HG03442 (cell line): ENCODE results near the gene DCDC2C.

Experiments used
- ATAC-seq: cut with Tn5 transposase; IDR thresholded peaks from one replicate; pipeline ENCODE4 v1.9.1; 2021; ENCODE audit warnings: mild to moderate bottlenecking, moderate library complexity; ENCODE audit not compliant: unreplicated experiment

The DCDC2C gene

DNA sequence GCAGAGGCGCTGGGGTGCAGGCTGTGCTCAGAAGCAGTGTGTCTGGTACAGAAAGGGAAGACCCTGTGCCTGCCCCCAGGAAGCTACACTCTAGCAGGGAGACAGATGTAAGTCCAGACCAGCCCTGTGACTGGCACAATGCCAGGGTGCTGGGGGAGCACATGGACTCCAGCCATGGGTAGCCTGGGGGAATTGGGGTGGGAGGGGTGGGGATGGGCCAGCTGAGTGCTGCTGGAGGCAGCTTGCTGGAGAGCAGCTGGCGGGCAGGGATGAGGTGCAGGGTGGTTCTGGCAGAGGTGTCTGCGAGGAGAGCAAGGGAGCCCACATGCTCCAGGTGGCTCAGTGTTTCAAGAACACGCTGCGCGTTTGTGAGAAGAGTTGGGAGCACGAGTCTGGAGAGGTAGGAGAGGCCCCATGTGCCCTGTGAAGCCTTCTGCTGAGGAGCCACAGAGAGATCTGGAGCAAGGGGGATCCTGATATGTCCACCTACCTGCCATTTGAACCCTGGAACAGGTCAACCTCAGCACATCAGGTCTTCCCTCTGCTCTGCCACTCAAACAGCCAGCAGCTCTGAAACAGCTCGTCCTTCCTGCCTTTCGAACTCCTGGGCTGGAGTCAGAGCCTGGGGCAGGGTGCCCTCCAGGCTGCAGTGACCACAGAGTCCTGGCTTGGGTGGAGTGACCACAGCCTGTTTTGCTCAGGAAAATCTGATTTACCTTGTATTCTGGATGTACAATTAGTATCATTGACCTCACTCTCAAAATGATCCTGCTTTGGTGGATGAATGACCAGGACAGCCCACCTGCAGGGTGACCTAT lies 30.3 kb upstream of the DCDC2C start:
- ATAC-seq = no peak

DNA sequence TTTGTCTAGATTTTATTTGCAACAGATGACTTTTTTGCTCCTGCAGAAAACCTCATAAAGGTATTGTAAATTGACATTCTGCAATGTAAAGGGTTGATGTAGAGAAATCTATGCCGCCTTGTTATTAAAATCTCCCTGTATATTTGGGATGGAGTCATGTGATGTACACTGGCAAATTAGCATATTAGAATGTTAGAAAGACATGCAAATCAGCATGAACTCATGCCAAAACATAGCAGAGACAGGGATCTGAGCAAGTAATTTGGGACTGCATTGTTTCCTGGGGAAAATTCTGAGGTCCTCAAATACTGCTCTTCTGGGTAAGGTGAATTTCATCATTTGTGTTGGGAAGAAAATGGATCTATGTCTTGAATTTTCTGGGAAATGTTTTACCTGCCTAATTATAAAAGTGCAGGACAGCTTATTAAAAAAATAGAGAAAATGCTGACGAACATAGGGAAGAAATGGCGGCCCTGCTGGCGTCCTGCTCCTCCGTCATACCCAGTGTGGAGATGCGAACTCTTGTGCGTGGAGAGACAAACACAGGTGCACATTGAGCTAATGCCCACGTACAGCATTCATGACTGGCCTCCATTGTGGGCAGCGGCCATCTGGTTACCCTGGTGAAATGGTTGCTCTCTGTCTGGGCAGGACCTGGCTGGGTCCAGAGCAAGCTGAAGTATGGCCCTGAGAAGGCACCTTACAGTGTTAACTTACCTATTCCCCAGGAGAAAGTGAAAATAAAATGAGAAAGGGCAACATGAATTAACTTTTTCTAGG lies 29.1 kb upstream of the DCDC2C start:
- ATAC-seq = no peak

DNA sequence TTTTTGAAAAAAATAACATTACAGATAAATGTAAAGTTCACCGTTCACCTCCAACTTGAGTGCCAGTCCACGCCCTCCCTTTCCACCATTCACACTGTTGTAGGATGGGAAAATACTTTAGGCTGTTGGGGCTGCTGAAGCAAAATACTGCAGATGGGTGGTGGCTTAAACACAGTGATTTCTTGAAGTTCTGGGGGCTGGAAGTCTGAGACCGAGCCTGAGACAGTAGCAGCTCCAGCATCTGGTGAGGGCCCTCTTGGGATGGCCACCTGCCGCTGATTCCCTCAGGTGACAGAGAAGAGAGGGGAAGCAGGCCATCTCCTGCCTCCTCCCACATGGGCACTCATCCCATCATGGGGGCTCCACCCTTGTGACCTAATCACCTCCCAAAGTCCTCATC lies 27.7 kb upstream of the DCDC2C start:
- no peak for ATAC-seq

DNA sequence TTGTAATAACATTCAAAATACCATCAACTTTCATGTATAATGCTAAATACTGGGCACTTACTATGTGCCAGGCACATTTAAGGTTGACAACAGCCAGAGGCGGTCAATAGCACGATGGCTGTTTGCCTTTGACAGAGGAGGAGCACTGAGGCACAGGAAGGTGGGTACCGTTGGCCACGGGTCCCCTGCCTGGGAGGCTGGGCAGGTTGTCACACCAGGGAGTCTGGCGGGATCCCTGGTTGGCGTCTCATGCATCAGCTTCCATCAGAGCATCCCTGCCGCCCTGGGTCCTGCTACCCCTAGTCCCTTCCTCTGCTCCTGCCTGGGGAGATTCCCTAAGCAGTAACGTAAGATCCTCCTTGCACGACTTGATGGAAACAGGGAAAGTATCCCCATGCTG lies 25.9 kb upstream of the DCDC2C start:
- no peak for ATAC-seq

DNA sequence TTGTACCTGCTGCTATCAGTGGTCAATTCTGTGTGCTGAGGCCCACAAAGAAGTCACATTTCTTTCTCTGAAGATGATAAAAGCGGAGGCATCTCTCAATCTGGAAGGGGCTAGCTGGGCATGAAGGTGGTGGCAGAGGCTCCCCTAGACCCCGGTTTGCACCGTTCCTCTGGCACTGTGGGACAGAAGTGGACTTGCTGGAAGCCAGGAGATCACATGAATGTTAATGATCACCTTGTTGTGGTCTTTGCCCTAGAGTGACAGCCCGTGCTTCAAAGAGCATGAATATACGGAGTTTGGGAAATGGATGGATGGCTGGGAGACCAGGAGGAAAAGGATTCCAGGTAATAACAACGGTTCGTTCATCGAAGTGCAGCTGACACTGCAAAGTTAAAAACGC lies 25.2 kb upstream of the DCDC2C start:
- ATAC-seq = no peak

DNA sequence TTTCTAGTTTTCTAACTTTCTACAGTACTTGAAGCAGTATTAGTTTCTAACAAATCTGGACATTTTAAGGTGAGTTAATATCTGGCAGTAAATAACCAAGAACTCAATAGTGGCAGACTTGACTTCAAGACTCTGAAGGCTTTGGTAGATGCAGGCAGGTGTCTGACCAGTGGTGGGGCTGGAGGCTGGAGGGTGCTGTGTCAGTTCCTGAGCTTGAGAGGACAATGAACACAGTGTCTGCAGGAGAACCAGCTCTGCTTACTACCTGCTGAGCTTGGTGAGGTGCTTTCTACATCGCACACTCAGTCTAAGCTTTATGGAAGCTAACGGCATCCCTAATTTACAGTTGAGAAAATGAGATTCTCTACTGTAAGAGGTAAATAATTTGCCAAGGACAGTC lies 24.2 kb upstream of the DCDC2C start:
- ATAC-seq = no peak

GRCh38 chr2:3679616-3680393 lies 23.6 kb upstream of the DCDC2C start:
- no peak for ATAC-seq

DNA sequence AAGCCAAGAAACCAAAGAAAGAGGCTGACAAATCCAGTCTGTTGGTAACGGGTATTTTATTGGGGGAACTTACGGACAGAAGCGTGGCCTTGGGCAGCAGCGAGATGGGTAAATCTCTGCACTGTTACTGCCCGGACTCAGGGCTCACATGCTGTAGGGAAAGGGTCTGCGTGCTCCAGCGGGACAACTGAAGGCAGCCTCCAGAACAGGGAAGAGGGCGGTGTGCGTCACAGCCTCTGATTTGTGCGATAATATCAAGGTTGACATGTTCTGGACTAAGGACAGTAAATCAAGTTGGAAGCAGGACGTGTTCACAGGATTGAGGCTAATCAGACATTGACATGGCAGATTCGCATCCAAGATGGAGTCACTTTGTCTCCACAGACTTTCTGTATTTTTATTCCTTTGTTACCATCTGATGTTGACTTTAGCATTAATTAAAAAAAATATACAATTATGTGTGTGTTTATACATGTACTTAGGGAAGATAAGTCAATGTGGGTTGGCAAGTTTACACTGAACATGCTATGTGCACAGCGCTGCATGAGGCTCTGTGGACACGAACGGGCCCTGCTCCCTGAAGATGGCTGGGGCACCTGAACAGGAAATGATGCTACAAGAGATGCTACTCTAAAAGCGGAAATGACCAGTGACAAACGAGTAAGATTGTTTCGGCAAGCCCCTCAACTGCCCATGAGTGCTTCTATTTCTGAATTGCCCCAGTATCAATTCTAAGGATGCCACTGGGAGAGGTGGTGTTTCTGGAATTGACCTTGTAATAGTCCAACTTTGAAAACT lies 22.6 kb upstream of the DCDC2C start:
- no peak for ATAC-seq

DNA sequence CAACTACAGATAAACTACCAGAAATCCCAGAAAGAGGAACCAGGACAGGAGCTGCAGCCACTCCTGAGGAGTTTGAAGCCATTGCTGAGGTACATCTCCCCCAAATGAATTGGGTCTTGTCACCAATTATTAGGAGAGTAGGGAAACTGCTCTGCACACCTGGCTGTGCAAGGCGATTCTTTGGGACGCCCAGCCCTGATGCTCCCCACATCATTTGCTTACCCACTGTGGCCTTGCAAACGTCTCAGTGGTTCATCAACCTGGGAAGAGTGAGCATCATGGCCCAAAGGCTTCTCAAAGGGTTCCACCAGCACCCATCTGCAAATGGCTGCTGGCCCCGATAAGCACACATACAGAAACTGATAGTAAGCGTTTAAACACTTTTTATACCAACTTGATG lies 21.8 kb upstream of the DCDC2C start:
- ATAC-seq = no peak

GRCh38 chr2:3682811-3683210 lies 20.6 kb upstream of the DCDC2C start:
- no peak for ATAC-seq

GRCh38 chr2:3683748-3684454 lies 19.5 kb upstream of the DCDC2C start:
- ATAC-seq = no peak

- ATAC-seq = no peak
Observed at GRCh38 chr2:3689998-3690748, 13.2 kb upstream of the DCDC2C start.

GRCh38 chr2:3692375-3692774 lies 11.0 kb upstream of the DCDC2C start:
- ATAC-seq = peak; percentile 53

DNA sequence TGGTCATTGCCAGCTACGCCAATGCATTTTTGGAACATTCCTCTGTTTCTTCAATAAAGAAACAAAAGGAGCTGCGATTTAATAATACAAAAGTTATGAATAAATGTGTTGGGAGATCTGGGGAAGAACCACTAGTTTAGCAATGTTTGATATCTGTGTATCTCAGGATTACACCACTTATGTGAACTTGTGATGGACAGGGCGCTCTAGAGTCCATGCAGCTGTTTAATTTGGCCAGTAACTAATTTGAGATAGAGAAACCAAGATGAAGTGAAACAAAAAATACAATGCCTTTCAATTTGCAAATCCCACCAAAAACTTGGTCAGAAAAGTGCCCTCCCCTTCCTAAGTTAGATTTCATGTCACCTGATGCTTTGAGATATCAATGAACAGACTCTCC lies 6.8 kb upstream of the DCDC2C start:
- no peak for ATAC-seq

DNA sequence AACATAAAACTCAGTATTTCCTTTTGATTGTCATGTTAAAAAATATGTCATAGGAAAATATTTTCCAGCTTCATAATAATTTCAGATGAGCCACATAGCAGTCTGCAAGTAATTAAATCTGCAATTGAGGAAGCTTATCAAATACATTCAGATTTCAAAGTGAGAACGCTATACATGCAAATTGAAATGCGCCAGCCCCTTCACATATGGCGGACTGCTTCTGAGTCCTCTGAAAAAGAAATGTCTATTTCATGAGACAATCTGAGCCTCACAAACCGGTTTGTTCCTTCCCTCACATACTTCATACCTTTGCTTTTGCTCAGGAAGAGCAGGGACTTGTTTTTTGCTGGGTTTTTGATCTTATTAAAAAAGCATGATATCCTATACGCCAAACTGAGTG lies 2.3 kb upstream of the DCDC2C start:
- no peak for ATAC-seq

DNA sequence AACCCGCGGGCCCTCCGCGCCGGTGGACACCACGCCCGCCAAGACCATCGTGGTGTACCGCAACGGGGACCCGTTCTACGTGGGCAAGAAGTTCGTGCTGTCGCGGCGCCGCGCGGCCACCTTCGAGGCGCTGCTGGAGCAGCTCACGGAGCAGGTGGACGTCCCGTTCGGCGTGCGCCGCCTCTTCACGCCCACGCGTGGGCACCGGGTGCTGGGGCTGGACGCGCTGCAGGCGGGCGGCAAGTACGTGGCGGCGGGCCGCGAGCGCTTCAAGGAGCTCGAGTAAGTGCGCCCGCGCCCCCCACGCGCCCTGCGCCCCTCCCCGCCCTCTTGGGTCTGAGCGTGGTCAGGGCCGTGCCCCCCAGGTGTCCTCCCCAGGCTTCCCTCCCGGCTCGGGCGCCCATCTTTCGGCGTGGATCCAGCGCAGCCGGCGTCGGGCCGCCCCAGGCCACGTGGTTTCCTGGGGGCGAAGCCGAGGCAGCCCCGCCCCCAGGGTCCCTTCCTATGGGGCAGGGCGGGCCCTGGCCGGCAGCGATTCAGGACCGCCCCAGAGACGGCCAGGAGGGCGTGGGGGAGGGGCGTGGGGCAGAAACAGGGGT lies 481 bp downstream of the DCDC2C start:
- ATAC-seq = no peak

GRCh38 chr2:3704692-3705091 lies 1.3 kb downstream of the DCDC2C start:
- no peak for ATAC-seq

- ATAC-seq = no peak
Observed at GRCh38 chr2:3705782-3706181, 2.4 kb downstream of the DCDC2C start.

GRCh38 chr2:3706892-3707291 lies 3.5 kb downstream of the DCDC2C start:
- ATAC-seq = no peak
